ENCODE measurements around the gene TGM3.

- TF ChIP-seq CTCF (conservative IDR thresholded peaks at IDR 0.05) (no peak), EZH2 (IDR thresholded peaks at IDR 0.05; ENCODE audit: low read depth) (no peak)
These were observed 69.9 kb downstream of the TGM3 start for GRCh38 chr20:2365666-2366065.
